NCI-H2107 treated with DMSO at 0.1 percent for 48 hours (cell line): ENCODE data around the gene REL.

Experiments
- DNase-seq: peaks from one replicate; lab custom pipeline; 2025; ENCODE audit not compliant: unreplicated experiment; lab: John Stamatoyannopoulos, UW

REL gene

GRCh38 chr2:60963190-60963589, 81.8 kb downstream of the REL start:
- DNase-seq: no peak

GRCh38 chr2:60964651-60965498, 83.5 kb downstream of the REL start:
- DNase-seq: no peak

- DNase-seq: no peak
These were observed 84.1 kb downstream of the REL start for GRCh38 chr2:60965499-60965785.

- no peak for DNase-seq
These were observed 85.4 kb downstream of the REL start for GRCh38 chr2:60966507-60967405.

GRCh38 chr2:60972889-60973656, 91.7 kb downstream of the REL start:
- no peak for DNase-seq

GRCh38 chr2:60973705-60974104, 92.3 kb downstream of the REL start:
- DNase-seq: no peak

- no peak for DNase-seq
These were observed 93.3 kb downstream of the REL start for GRCh38 chr2:60974652-60975051.
